Measurements from ENCODE around the gene HIP1.
A peak's percentile ranks its signal among the peaks of the same experiment; 100 is the strongest.
"Not testable (repeated sequence)": the region's sequence is repeated elsewhere in the genome, so short reads cannot be mapped to it uniquely, and the experiment has no call there.

HIP1 gene

GRCh38 chr7:75638594-75639070 is 100.1 kb downstream of the HIP1 start:
- Histone ChIP-seq H3K9me3 (ENCODE audit: severe bottlenecking) (no peaks in the 10 kb centered on the region), H3K27me3 (ENCODE audit: insufficient read depth, poor library complexity, severe bottlenecking) (no peaks in the 10 kb centered on the region), H3K36me3 (ENCODE audit: low read depth) (no peaks in the 10 kb centered on the region), H3K4me1 (ENCODE audit: insufficient read depth, poor library complexity, severe bottlenecking) (no peaks in the 10 kb centered on the region), H3K27ac (ENCODE audit: poor library complexity, severe bottlenecking) (peak overlapping the region; percentile 5), H3K4me3 (ENCODE audit: severe bottlenecking) (peak overlapping the region; percentile 79)
- DNase-seq (ENCODE audit: low spot score) (no peak), ATAC-seq (ENCODE audit: low read depth) (peak; percentile 79)
- TF ChIP-seq, protein P1, sequence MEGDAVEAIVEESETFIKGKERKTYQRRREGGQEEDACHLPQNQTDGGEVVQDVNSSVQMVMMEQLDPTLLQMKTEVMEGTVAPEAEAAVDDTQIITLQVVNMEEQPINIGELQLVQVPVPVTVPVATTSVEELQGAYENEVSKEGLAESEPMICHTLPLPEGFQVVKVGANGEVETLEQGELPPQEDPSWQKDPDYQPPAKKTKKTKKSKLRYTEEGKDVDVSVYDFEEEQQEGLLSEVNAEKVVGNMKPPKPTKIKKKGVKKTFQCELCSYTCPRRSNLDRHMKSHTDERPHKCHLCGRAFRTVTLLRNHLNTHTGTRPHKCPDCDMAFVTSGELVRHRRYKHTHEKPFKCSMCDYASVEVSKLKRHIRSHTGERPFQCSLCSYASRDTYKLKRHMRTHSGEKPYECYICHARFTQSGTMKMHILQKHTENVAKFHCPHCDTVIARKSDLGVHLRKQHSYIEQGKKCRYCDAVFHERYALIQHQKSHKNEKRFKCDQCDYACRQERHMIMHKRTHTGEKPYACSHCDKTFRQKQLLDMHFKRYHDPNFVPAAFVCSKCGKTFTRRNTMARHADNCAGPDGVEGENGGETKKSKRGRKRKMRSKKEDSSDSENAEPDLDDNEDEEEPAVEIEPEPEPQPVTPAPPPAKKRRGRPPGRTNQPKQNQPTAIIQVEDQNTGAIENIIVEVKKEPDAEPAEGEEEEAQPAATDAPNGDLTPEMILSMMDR (IDR thresholded peaks at IDR 0.05; ENCODE audit: poor library complexity, severe bottlenecking) = no peak

DNA sequence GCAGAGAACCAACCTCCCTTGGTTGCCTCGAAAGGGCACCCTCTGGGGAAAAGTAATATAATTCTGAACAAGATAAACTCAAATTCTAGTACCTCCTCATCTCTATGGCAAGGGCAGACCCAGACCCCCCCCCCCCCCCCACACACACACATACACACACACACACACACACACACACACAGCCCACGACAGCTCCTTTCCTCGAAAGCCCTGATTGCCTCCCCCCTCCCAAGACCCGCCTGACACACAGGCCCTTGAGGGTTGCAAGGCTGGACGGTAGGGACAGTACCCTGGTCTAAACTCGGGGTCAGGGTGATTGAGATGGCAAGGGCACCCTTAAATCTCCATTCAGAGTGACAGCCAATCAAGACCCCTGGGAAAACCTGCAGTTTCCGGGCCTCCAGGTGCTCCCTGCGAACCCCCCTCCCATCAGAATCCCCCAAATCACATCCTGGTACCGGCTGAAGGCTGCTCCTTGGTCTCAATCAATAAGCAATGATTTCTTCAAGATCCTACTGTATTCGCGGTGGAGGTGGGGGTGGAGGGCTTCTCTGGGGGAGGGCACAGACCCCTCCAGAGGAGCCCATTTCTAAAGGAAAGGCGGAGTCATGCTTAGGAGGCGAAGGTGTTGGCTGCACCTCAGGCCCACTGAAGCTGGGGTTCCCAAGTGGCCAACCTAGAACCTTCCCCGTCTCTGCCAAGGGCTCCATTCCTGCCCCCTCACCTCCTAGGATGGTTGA is 100.7 kb downstream of the HIP1 start:
- DNase-seq (ENCODE audit: low spot score) (no peak), ATAC-seq (ENCODE audit: low read depth) (no peak; the same call in 2 of the 3 replicates)
- Histone ChIP-seq H3K9me3 (ENCODE audit: severe bottlenecking) (no peaks in the 10 kb centered on the region), H3K27ac (ENCODE audit: poor library complexity, severe bottlenecking) (no peak overlapping the region), H3K4me1 (ENCODE audit: insufficient read depth, poor library complexity, severe bottlenecking) (no peaks in the 10 kb centered on the region), H3K27me3 (ENCODE audit: insufficient read depth, poor library complexity, severe bottlenecking) (no peaks in the 10 kb centered on the region), H3K4me3 (ENCODE audit: severe bottlenecking) (peak overlapping the region; percentile 79), H3K36me3 (ENCODE audit: low read depth) (no peaks in the 10 kb centered on the region)
- TF ChIP-seq, protein P1 (IDR thresholded peaks at IDR 0.05; ENCODE audit: poor library complexity, severe bottlenecking) = no peak

DNA sequence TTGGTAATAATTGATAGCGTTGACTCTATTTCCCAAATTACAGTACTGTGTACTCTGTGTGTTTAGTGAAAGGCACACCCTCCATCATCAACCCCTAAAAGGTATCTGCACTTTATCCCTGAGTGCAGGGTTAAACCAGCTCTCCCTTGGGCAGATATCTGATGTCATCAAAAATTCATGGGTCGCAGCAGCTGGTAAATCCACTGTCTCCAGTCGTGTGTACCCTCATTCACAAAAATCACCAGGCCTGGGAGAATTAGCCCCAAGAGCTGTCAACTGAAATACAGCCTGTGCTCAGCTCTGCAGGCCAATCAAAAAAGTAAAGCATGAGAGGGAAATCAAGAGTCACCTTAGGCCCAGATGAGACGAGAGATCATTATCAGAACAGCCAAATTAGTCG is 103.7 kb downstream of the HIP1 start:
- Histone ChIP-seq H3K4me1 (ENCODE audit: insufficient read depth, poor library complexity, severe bottlenecking) (no peaks in the 10 kb centered on the region), H3K27me3 (ENCODE audit: insufficient read depth, poor library complexity, severe bottlenecking) (no peaks in the 10 kb centered on the region), H3K27ac (ENCODE audit: poor library complexity, severe bottlenecking) (no peak overlapping the region), H3K36me3 (ENCODE audit: low read depth) (no peaks in the 10 kb centered on the region), H3K9me3 (ENCODE audit: severe bottlenecking) (no peaks in the 10 kb centered on the region), H3K4me3 (ENCODE audit: severe bottlenecking) (no peak overlapping the region)
- TF ChIP-seq, protein P1 (IDR thresholded peaks at IDR 0.05; ENCODE audit: poor library complexity, severe bottlenecking) = no peak
- ATAC-seq (ENCODE audit: low read depth) (no peak), DNase-seq (ENCODE audit: low spot score) (no peak)

DNA sequence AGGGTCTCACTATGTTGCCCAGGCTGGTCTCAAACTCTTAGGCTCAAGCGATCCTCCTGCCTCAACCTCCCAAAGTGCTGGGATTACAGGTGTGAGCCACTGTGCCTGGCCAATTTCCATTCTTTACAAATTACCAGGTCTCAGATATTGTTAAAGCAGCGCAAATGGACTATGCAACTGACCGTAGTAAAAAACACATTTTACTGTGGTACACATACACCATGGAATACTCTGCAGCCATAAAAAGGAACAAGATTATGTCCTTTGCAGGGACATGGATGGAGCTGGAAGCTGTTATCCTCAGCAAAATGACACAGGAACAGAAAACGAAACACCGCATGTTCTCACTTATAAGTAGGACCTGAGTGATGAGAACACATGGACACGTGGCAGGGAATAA is 106.2 kb downstream of the HIP1 start:
- H3K4me1 ChIP-seq (ENCODE audit: insufficient read depth, poor library complexity, severe bottlenecking); H3K36me3 ChIP-seq (ENCODE audit: low read depth); H3K4me3 ChIP-seq (ENCODE audit: severe bottlenecking); ATAC-seq (ENCODE audit: low read depth); H3K9me3 ChIP-seq (ENCODE audit: severe bottlenecking); H3K27ac ChIP-seq (ENCODE audit: poor library complexity, severe bottlenecking); DNase-seq (ENCODE audit: low spot score); H3K27me3 ChIP-seq (ENCODE audit: insufficient read depth, poor library complexity, severe bottlenecking): not testable (repeated sequence)

DNA sequence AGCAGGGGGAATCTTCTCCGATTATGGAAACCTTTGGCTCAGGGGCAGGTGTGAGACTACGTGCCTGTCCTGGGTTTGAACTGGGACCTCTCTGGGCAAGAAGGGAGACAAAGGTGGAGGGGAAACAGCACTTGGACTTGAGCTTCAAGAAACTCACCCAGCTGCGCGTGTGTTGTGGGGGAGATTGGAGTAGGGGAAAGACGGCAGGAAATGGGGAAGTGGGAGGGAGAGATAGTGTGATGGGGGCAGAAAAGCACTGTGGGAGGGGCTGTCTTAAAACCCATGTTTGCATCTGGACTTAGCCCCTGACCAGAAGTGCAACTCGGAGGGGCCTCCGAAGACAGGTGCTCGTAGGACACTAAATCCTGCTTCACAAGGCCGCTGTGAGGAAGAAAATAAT is 107.0 kb downstream of the HIP1 start:
- Histone ChIP-seq H3K4me1 (ENCODE audit: insufficient read depth, poor library complexity, severe bottlenecking) (no peaks in the 10 kb centered on the region), H3K9me3 (ENCODE audit: severe bottlenecking) (peaks cover 10% of the 10 kb centered on the region), H3K4me3 (ENCODE audit: severe bottlenecking) (no peak overlapping the region), H3K27ac (ENCODE audit: poor library complexity, severe bottlenecking) (no peak overlapping the region), H3K27me3 (ENCODE audit: insufficient read depth, poor library complexity, severe bottlenecking) (no peaks in the 10 kb centered on the region), H3K36me3 (ENCODE audit: low read depth) (no peaks in the 10 kb centered on the region)
- no peak for DNase-seq (ENCODE audit: low spot score)
- TF ChIP-seq, protein P1 (IDR thresholded peaks at IDR 0.05; ENCODE audit: poor library complexity, severe bottlenecking) = no peak
- ATAC-seq (ENCODE audit: low read depth) = no peak
